WERI-Rb-1 (cell line): Measurements from ENCODE around the gene CD8A.

Source experiments
- DNase-seq: peaks from one replicate; pipeline ENCODE4 v3.0.0-alpha.2; 2020
- H3K27ac ChIP-seq: fragments of 250-450 bp; sonication (Bioruptor Pico); 2 replicates; pipeline ENCODE4 v1.5.1; 2020; ENCODE audit warnings: mild to moderate bottlenecking, moderate library complexity
- H3K27me3 ChIP-seq: fragments of 250-450 bp; sonication (Bioruptor Pico); 2 replicates; pipeline ENCODE4 v1.5.1; 2021; ENCODE audit warnings: mild to moderate bottlenecking, low read depth, moderate library complexity; ENCODE audit not compliant: insufficient read depth, severe bottlenecking
- H3K36me3 ChIP-seq: fragments of 250-450 bp; sonication (Bioruptor Pico); 2 replicates; pipeline ENCODE4 v1.5.1; 2020; ENCODE audit warnings: mild to moderate bottlenecking, moderate library complexity
- H3K4me3 ChIP-seq: 2 replicates; pipeline ENCODE4 v1.5.1; 2011; ENCODE audit warnings: low read depth, mild to moderate bottlenecking, control low read depth, low read length
- H3K9me3 ChIP-seq: fragments of 250-450 bp; sonication (Bioruptor Pico); 2 replicates; pipeline ENCODE4 v1.5.1; 2021; ENCODE audit warnings: mild to moderate bottlenecking, moderate library complexity; ENCODE audit not compliant: severe bottlenecking
- TF ChIP-seq, protein P1 (sequence below): IDR thresholded peaks from 2 replicates; pipeline ENCODE4 v1.5.1; 2011; ENCODE audit warnings: low read depth, mild to moderate bottlenecking, control low read depth, inconsistent platforms, low read length

Gene CD8A

DNA sequence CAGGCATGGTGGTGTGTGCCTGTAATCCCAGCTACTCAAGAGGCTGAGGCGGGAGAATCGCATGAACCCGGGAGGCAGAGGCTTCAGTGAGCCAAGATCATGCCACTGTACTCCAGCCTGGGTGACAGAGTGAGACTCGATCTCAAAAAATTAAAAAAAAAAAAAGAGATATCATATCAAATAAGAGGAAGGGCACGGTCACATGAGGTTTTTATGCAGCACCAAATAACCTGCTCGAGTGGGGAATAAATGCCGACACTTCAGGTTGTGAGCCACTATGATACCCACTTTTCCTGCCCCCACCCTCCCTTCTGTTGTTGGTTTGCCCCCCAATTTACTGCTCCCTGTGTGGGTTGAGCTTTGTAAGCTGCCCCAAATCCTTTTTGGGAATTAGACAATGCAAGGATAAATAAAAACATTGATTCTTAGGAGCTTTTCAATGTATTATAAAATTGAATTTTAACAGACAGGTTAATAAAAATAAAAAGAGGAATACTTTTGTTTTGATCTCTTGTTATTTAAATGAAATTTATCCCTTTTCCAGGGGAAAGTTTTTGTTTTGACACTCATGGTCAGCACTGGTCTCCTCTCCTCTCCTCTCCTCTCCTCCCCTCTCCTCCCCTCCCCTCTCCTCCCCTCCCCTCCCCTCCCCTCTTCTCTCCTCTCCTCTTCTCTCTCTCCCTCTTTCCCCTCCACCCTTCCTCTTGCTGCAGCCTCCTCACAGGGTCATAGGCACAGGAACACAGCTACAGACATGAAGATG, 41.8 kb upstream of the CD8A start:
- no peak overlapping the region for H3K27ac ChIP-seq
- TF ChIP-seq, protein P1, sequence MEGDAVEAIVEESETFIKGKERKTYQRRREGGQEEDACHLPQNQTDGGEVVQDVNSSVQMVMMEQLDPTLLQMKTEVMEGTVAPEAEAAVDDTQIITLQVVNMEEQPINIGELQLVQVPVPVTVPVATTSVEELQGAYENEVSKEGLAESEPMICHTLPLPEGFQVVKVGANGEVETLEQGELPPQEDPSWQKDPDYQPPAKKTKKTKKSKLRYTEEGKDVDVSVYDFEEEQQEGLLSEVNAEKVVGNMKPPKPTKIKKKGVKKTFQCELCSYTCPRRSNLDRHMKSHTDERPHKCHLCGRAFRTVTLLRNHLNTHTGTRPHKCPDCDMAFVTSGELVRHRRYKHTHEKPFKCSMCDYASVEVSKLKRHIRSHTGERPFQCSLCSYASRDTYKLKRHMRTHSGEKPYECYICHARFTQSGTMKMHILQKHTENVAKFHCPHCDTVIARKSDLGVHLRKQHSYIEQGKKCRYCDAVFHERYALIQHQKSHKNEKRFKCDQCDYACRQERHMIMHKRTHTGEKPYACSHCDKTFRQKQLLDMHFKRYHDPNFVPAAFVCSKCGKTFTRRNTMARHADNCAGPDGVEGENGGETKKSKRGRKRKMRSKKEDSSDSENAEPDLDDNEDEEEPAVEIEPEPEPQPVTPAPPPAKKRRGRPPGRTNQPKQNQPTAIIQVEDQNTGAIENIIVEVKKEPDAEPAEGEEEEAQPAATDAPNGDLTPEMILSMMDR = no peak
- H3K9me3 ChIP-seq = no peaks in the 10 kb centered on the region
- H3K27me3 ChIP-seq = no peaks in the 10 kb centered on the region
- no peak for DNase-seq
- H3K36me3 ChIP-seq = no peaks in the 10 kb centered on the region
- H3K4me3 ChIP-seq = no peak overlapping the region

DNA sequence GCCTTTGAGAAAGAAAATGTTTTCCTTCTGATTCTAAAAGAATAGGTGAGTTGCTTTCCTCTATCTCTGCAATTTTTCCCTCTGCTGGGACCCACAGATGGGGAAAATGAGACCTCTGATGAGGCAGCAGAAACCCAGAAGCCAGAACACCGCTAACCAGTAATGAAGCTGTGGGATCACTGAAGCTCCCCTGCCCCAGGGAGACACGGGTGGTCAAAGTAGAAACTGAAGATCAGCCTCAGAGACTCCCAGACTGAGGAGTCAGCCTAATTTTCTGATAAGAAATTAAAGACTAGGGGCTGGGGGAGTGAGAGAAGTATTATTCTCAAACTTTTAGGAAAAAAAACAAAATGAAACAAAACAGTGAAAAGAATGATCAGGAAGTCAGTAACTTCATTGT, 40.8 kb upstream of the CD8A start:
- H3K9me3 ChIP-seq = no peaks in the 10 kb centered on the region
- H3K4me3 ChIP-seq = no peak overlapping the region
- H3K27ac ChIP-seq = no peak overlapping the region
- no peaks in the 10 kb centered on the region for H3K27me3 ChIP-seq
- no peaks in the 10 kb centered on the region for H3K36me3 ChIP-seq
- no peak for DNase-seq
- TF ChIP-seq, protein P1 = no peak

DNA sequence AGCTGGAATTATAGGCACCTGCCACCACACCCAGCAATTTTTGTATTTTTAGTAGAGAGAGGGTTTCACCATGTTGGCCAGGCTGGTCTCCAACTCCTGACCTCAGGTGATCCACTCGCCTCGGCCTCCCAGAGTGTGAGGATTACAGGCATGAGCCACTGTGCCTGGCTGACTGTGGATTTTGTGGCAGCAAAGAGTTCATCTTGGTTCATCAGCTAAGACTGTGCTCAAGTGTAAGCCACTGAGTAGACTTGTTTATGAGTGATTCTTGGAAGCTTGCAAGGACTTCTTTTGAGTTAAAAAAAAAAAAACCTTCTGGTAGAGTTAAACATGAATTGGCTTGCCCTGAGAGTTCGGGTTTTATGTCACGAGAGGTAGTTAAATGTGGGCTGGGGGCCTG, 36.2 kb upstream of the CD8A start:
- Histone ChIP-seq H3K4me3 (no peak overlapping the region), H3K27me3 (no peaks in the 10 kb centered on the region), H3K9me3 (no peaks in the 10 kb centered on the region), H3K27ac (no peak overlapping the region), H3K36me3 (no peaks in the 10 kb centered on the region)
- DNase-seq = peak; percentile 28
- TF ChIP-seq, protein P1 = no peak

DNA sequence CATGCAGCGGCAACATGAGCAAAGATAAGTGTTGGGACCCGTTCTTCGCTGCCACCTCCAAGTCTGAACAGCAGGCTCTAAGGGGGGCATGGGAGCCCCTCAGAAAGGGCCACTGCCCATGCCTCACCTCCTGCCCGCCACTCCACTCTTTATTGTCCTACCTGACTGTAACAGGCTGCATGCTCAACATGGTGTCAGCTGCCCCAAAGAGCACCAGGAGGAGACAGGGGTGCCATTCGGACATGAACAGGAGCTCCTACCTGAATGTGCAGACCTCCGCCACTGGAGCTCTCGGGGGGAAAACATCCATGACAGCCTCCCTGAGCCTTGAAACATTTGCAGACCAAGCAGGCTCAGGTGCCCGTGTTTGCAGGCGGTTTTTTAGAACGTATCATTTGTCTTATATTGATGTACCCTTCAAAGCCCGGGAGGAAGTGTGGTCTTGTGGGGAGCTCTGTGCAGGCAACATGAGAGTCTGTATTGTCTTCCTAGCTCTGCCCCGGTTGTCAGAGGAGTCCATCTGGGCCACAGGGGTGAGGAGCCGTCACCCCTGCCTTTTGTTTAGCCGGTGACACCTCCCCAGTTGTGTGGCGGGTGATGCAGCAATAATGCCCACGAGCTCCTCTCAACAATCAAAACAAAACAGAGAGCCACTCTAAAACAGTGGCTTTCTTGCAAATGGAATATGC, 35.1 kb upstream of the CD8A start:
- Histone ChIP-seq H3K4me3 (no peak overlapping the region), H3K27ac (no peak overlapping the region), H3K36me3 (no peaks in the 10 kb centered on the region), H3K27me3 (no peaks in the 10 kb centered on the region), H3K9me3 (no peaks in the 10 kb centered on the region)
- TF ChIP-seq, protein P1 = no peak
- no peak for DNase-seq

DNA sequence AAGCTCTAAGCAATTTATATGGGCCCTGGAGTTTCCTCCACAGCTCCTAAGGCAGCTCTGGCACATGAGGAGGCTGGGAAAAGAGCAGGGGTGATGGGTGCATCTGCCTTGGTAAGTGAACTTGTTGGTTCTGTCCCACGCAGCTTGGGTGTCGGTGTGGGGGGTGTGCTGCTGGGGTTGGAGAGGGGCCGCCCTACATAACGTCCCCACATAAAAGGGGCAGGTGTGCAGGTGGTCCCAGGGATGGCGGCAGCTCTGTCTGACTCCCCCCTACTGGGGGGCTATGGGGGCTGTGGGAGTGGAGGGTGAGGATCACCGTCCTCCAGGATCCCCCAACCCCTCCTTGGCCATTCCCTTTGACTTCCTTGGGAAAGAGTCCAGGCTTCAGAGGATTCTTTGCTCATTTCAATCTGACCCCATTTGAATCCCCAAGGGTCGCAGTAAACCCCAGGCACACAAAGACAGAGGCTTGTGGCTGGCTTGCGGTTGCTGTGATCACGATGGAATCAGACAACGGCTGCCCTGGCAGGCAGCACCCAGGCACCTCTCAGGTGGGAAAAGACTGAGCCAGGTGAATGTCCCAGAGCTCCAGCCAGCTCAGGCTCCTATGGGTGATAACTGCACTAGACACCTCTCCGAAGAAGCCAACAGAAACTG, 34.5 kb upstream of the CD8A start:
- H3K27me3 ChIP-seq = no peaks in the 10 kb centered on the region
- no peaks in the 10 kb centered on the region for H3K9me3 ChIP-seq
- no peak overlapping the region for H3K4me3 ChIP-seq
- no peaks in the 10 kb centered on the region for H3K36me3 ChIP-seq
- TF ChIP-seq, protein P1 = no peak
- no peak for DNase-seq
- no peak overlapping the region for H3K27ac ChIP-seq
